ENCODE data around the gene FBL. TPM values are rescaled to one million over a fixed set of nuclear protein-coding genes. Genes with fewer than 3 reads are reported as not detected.

The FBL gene
- total and polyA plus RNA-seq, 2 of the 8 experiments (the other 6 are each of a cell fraction or from before 2014, with no cell fraction given) = 790 to 1,361 TPM

DNA sequence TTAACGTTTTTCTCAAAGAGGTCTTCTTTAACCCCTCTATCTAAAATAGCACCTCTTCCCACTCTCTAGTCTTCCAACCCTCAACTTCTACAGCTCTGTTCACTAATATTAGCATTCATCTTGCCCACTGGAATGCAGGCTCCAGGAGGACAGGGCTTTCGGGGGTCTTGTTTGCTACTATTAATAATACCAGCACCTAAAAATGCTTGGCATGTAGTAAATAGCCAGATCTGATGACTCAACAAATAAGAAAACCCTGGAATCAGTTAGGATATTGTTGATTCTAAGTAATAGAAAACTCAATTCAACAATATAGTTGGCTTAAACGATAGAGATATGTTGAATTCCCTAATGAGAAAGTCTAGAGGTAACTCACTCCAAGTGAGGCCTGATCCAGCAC lies 26.4 kb downstream of the FBL start:
- POLR2A ChIA-PET (ENCODE audit: partially characterized antibody) = interaction anchor here (0.8 to 1.5 kb wide), 2 partner anchors 9 to 14 kb away, joined by 3 to 4 read pairs; partner anchors contain the start of gene DYRK1B
- Histone ChIP-seq H4K5ac (ENCODE audit: insufficient read length, low read depth, low read length) (no peak overlapping the region), H3K36me3 (ENCODE audit: control insufficient read depth in 2 of 4, insufficient read depth in 4 of 4, low read length in 3 of 4) (no peaks in the 10 kb centered on the region; a peak in 1 of 8 replicates), H2BK20ac (ENCODE audit: low read length) (no peak overlapping the region), H3K79me2 (ENCODE audit: control insufficient read depth in 1 of 2, insufficient read depth in 2 of 2, low read length in 2 of 2) (0 out of 4 replicates have a peak, but pooled peaks cover 0 to 2% of the 10 kb centered on the region in 2 experiments), H4K8ac (ENCODE audit: extremely low read depth, insufficient read depth, low read length) (no peak overlapping the region), H2AK5ac (ENCODE audit: low read depth, low read length) (no peak overlapping the region), H3K27me3 (replicated peaks in 1 of 4; ENCODE audit: control insufficient read depth in 3 of 4, extremely low read depth in 1 of 4, insufficient read depth in 3 of 4, low read length in 3 of 4) (no peaks in the 10 kb centered on the region), H4K20me1 (replicated peaks in 1 of 2; ENCODE audit: control insufficient read depth in 1 of 2, insufficient read depth in 2 of 2, low read length in 2 of 2) (no peaks in the 10 kb centered on the region), H3K4ac (replicated peaks; ENCODE audit: insufficient read length, low read depth, low read length) (no peak overlapping the region), H3K14ac (ENCODE audit: insufficient read length) (no peak overlapping the region), H2AFZ (ENCODE audit: low read length) (no peak overlapping the region), H3K56ac (replicated peaks; ENCODE audit: insufficient read length, low read depth, low read length) (no peak overlapping the region), H3K4me3 (ENCODE audit: extremely low read depth in 1 of 4, insufficient read depth in 2 of 4, low read depth in 3 of 4, low read length in 4 of 4) (no peak overlapping the region), H4K91ac (replicated peaks; ENCODE audit: insufficient read length, low read length) (no peak overlapping the region), H3K79me1 (ENCODE audit: low read depth, low read length) (no peaks in the 10 kb centered on the region; the same call in none of the 2 replicates), H2BK12ac (ENCODE audit: low read depth, low read length) (no peak overlapping the region), H3K27ac (ENCODE audit: low read depth, low read length) (no peak overlapping the region), H3K23me2 (ENCODE audit: low read depth, low read length) (peaks cover 9% of the 10 kb centered on the region), H3K9me3 (ENCODE audit: insufficient read depth in 2 of 2, low read depth in 1 of 2, low read length in 1 of 2) (no peaks in the 10 kb centered on the region), H2BK5ac (ENCODE audit: low read depth, low read length) (no peak overlapping the region), H3K23ac (ENCODE audit: insufficient read length) (no peak overlapping the region), H3K4me1 (replicated peaks in 1 of 4; ENCODE audit: control insufficient read depth in 3 of 4, insufficient read depth in 4 of 4, low read length in 3 of 4) (peaks cover 0 to 4% (median under 1%) of the 10 kb centered on the region in 4 experiments; a peak in 2 of 7 replicates), H3K18ac (ENCODE audit: extremely low read depth, low read length) (no peak overlapping the region), H2BK15ac (ENCODE audit: low read length) (no peak overlapping the region), H3K9ac (replicated peaks in 1 of 4; ENCODE audit: extremely low read depth in 1 of 4, low read depth in 3 of 4, low read length in 3 of 4) (no peak overlapping the region), H3K4me2 (ENCODE audit: insufficient read depth in 1 of 2, low read depth in 2 of 2, low read length in 2 of 2) (no peak overlapping the region), H2BK120ac (replicated peaks; ENCODE audit: low read depth, low read length) (no peak overlapping the region)
- TF ChIP-seq SP4 (IDR thresholded peaks at IDR 0.05; ENCODE audit: low read length) (no peak), HDAC6 (IDR thresholded peaks at IDR 0.05; ENCODE audit: low read depth, low read length) (no peak), GABPA (IDR thresholded peaks at IDR 0.05; ENCODE audit: borderline replicate concordance, insufficient read depth, low read length) (no peak), TAF7 (optimal IDR thresholded peaks at IDR 0.05; ENCODE audit: borderline replicate concordance, low read depth, low read length) (no peak)
- CTCF ChIA-PET (ENCODE audit: partially characterized antibody) = interaction anchor here (2.0 kb wide), 1 partner anchor 27 kb away, joined by 6 read pairs; no protein-coding TSS in a partner anchor
- 94% methylated on average over 3 of the region's 3 CpGs; no CpG with 5 or more reads in 1 of the 2 experiments for WGBS, 2 experiments (ENCODE audit: extremely low coverage in 1 of 2, insufficient coverage in 1 of 2, insufficient read length in 1 of 2, insufficient replicate concordance in 2 of 2, low coverage in 1 of 2, low lambda C conversion rate in 2 of 2, missing lambda C conversion rate in 1 of 2)
- FAIRE-seq = no peak
- no peak for DNase-seq (ENCODE audit: low read depth in 1 of 2, low spot score in 2 of 2)
